ENCODE measurements around the gene PPP3R1. TPM values are rescaled to one million over a fixed set of nuclear protein-coding genes. Genes with fewer than 3 reads are reported as not detected.

PPP3R1 gene
- total RNA-seq, 2 experiments from 2014 or later = 69.8 to 70.3 TPM

GRCh38 chr2:68272246-68272994, 20.1 kb upstream of the PPP3R1 start:
- Mint-ChIP-seq H3K27me3 (peaks cover 6% of the 10 kb centered on the region), H3K9me3 (no peaks in the 10 kb centered on the region), H3K4me1 (ENCODE audit: low read depth) (no peaks in the 10 kb centered on the region), H3K27ac (no peak overlapping the region), H3K4me3 (no peak overlapping the region), H3K36me3 (ENCODE audit: low read depth) (no peaks in the 10 kb centered on the region)
- intact Hi-C loops (cut with DNase I, micrococcal nuclease) = no loop called here
- TF ChIP-seq, protein P1, sequence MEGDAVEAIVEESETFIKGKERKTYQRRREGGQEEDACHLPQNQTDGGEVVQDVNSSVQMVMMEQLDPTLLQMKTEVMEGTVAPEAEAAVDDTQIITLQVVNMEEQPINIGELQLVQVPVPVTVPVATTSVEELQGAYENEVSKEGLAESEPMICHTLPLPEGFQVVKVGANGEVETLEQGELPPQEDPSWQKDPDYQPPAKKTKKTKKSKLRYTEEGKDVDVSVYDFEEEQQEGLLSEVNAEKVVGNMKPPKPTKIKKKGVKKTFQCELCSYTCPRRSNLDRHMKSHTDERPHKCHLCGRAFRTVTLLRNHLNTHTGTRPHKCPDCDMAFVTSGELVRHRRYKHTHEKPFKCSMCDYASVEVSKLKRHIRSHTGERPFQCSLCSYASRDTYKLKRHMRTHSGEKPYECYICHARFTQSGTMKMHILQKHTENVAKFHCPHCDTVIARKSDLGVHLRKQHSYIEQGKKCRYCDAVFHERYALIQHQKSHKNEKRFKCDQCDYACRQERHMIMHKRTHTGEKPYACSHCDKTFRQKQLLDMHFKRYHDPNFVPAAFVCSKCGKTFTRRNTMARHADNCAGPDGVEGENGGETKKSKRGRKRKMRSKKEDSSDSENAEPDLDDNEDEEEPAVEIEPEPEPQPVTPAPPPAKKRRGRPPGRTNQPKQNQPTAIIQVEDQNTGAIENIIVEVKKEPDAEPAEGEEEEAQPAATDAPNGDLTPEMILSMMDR (IDR thresholded peaks at IDR 0.05) = no peak
- H3K27ac ChIP-seq (ENCODE audit: low read depth in 1 of 2, low read length in 2 of 2) = no peak overlapping the region
- H3K4me3 ChIP-seq (ENCODE audit: low read length) = no peak overlapping the region
- ATAC-seq (ENCODE audit: poor library complexity) (no peak), DNase-seq (peak in 2 of 14 experiments; percentile 20 to 21)
- H3K27me3 ChIP-seq (ENCODE audit: control insufficient read depth in 1 of 2, insufficient read depth in 2 of 2, low read length in 2 of 2) = peaks cover 0 to 6% of the 10 kb centered on the region in 2 experiments
- no peaks in the 10 kb centered on the region for H3K36me3 ChIP-seq (ENCODE audit: insufficient read depth, low read length)
- ChIA-PET CTCF (interaction anchor here (0.7 kb wide), 1 partner anchor 150 kb away, joined by 3 read pairs; no protein-coding TSS in a partner anchor), POLR2A (interaction anchor here (0.6 kb wide), 1 partner anchor 24 kb away, joined by 4 read pairs; no protein-coding TSS in a partner anchor)
- H3K4me1 ChIP-seq (ENCODE audit: insufficient read depth, low read length) = no peaks in the 10 kb centered on the region
- H3K9me3 ChIP-seq (ENCODE audit: control insufficient read depth in 1 of 2, insufficient read depth in 1 of 2, low read length in 2 of 2) = no peaks in the 10 kb centered on the region

DNA sequence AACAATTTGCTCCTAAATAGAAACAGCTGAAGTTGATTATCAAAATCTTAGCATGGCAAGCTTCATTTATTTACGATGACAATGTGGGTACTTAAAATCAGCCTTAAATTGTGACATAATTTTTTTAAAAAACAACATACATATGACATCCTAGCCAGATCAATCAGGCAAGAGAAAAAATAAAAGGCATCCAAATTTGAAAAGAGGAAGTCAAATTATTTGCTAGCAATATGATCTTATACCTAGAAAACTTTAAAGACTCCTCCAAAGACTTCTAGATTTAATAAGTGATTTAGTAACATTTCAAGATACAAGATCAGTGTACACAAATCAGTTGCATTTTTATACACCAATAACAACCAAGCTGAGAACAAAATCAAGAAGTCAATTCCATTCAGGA, 14.3 kb upstream of the PPP3R1 start:
- POLR2A ChIA-PET = no interaction called here
- intact Hi-C loops (cut with DNase I, micrococcal nuclease) = no loop called here
- Histone ChIP-seq H3K9me3 (ENCODE audit: control insufficient read depth in 1 of 2, insufficient read depth in 1 of 2, low read length in 2 of 2) (no peaks in the 10 kb centered on the region), H3K4me3 (ENCODE audit: low read length) (no peak overlapping the region), H3K27ac (ENCODE audit: low read depth in 1 of 2, low read length in 2 of 2) (no peak overlapping the region), H3K36me3 (ENCODE audit: insufficient read depth, low read length) (no peaks in the 10 kb centered on the region), H3K27me3 (ENCODE audit: control insufficient read depth in 1 of 2, insufficient read depth in 2 of 2, low read length in 2 of 2) (no peaks in the 10 kb centered on the region), H3K4me1 (ENCODE audit: insufficient read depth, low read length) (no peaks in the 10 kb centered on the region)
- Mint-ChIP-seq H3K27me3 (no peaks in the 10 kb centered on the region), H3K27ac (no peak overlapping the region), H3K4me1 (ENCODE audit: low read depth) (no peaks in the 10 kb centered on the region), H3K9me3 (no peaks in the 10 kb centered on the region), H3K4me3 (no peak overlapping the region), H3K36me3 (ENCODE audit: low read depth) (no peaks in the 10 kb centered on the region)
- CTCF ChIA-PET = no interaction called here
- DNase-seq (no peak), ATAC-seq (ENCODE audit: poor library complexity) (no peak)
- TF ChIP-seq, protein P1 (IDR thresholded peaks at IDR 0.05) = no peak

- Mint-ChIP-seq H3K9me3 (no peaks in the 10 kb centered on the region), H3K36me3 (ENCODE audit: low read depth) (no peaks in the 10 kb centered on the region), H3K27ac (no peak overlapping the region), H3K4me3 (no peak overlapping the region), H3K27me3 (no peaks in the 10 kb centered on the region), H3K4me1 (ENCODE audit: low read depth) (no peaks in the 10 kb centered on the region)
- H3K4me3 ChIP-seq (ENCODE audit: low read length) = no peak overlapping the region
- H3K27me3 ChIP-seq (ENCODE audit: control insufficient read depth in 1 of 2, insufficient read depth in 2 of 2, low read length in 2 of 2) = no peaks in the 10 kb centered on the region
- ChIA-PET CTCF (no interaction called here), POLR2A (no interaction called here)
- TF ChIP-seq, protein P1 (IDR thresholded peaks at IDR 0.05) = no peak
- H3K27ac ChIP-seq (ENCODE audit: low read depth in 1 of 2, low read length in 2 of 2) = no peak overlapping the region
- H3K4me1 ChIP-seq (ENCODE audit: insufficient read depth, low read length) = no peaks in the 10 kb centered on the region
- no peaks in the 10 kb centered on the region for H3K36me3 ChIP-seq (ENCODE audit: insufficient read depth, low read length)
- intact Hi-C loops (cut with DNase I, micrococcal nuclease) = no loop called here
- no peak for ATAC-seq (ENCODE audit: poor library complexity)
- no peak for DNase-seq
- no peaks in the 10 kb centered on the region for H3K9me3 ChIP-seq (ENCODE audit: control insufficient read depth in 1 of 2, insufficient read depth in 1 of 2, low read length in 2 of 2)
Observed at GRCh38 chr2:68263632-68264031, 11.3 kb upstream of the PPP3R1 start.

Data from CD4-positive, alpha-beta T cell (primary cell).